ENCODE data around the gene ATXN1. TPM values are rescaled to one million over a fixed set of nuclear protein-coding genes. Genes with fewer than 3 reads are reported as not detected.

ATXN1 gene
- total RNA-seq, 1 donor: 45.3 TPM

- DNase-seq (ENCODE audit: low read depth): peak; percentile 98
- no peak overlapping the region for H3K4me3 ChIP-seq (ENCODE audit: low read depth, low read length)
- TF ChIP-seq CTCF (IDR thresholded peaks at IDR 0.05; ENCODE audit: insufficient read depth, low read depth, low read length): no peak
These were observed 358.7 kb downstream of the ATXN1 start for GRCh38 chr6:16402581-16402900.

DNA sequence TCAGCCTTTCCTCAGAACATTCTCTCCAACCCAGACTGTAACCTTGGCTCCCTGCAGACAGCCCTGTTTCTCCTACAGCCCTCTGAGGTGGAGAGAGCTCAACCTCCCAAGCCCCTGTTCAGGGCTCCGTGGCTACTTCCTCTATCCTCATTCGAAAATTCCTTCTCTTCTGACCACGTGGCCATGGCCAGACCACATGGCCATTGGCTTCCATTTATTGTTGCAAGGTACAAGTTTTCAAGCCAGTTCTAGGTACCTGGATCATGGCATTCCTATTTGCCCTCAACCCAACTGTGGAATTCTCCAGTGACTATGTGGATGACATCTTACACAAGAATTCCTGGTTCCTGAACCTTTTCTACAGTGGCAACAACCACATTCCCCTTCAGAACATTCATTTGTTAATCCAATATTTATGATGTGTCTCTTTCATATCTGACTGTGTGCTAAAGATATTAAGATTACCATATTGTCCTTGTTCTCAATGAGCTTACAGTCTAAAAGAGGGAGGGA, 361.0 kb downstream of the ATXN1 start:
- no peak for TF ChIP-seq CTCF (IDR thresholded peaks at IDR 0.05; ENCODE audit: insufficient read depth, low read depth, low read length)
- H3K4me3 ChIP-seq (ENCODE audit: low read depth, low read length): no peak overlapping the region
- DNase-seq (ENCODE audit: low read depth): no peak

- TF ChIP-seq CTCF (IDR thresholded peaks at IDR 0.05; ENCODE audit: insufficient read depth, low read depth, low read length): no peak
- H3K4me3 ChIP-seq (ENCODE audit: low read depth, low read length): no peak overlapping the region
- DNase-seq (ENCODE audit: low read depth): no peak
These were observed 361.6 kb downstream of the ATXN1 start for GRCh38 chr6:16399695-16400094.

- TF ChIP-seq CTCF (IDR thresholded peaks at IDR 0.05; ENCODE audit: insufficient read depth, low read depth, low read length): no peak
- no peak overlapping the region for H3K4me3 ChIP-seq (ENCODE audit: low read depth, low read length)
- no peak for DNase-seq (ENCODE audit: low read depth)
These were observed 362.1 kb downstream of the ATXN1 start for GRCh38 chr6:16399158-16399557.

GRCh38 chr6:16398587-16398986, 362.7 kb downstream of the ATXN1 start:
- no peak overlapping the region for H3K4me3 ChIP-seq (ENCODE audit: low read depth, low read length)
- DNase-seq (ENCODE audit: low read depth): peak; percentile 87
- TF ChIP-seq CTCF (IDR thresholded peaks at IDR 0.05; ENCODE audit: insufficient read depth, low read depth, low read length): no peak

DNA sequence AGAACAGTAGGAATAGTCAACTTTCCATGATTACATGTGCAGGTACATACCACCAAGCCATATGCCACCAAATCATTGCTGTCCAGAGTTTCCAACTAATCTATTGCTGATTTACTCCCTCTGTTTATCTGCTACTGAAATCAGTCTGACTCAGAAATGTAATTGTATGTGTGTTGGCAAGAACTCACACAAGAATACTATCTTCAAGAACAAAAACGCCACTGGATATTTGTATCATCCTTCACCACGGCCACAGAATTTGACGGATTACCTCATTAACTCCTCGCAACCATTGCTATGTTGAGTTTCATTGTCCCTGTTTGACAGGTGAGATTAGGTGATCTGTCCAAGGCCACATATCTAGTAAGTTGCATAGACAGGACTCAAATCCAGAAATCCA, 363.6 kb downstream of the ATXN1 start:
- H3K4me3 ChIP-seq (ENCODE audit: low read depth, low read length): no peak overlapping the region
- DNase-seq (ENCODE audit: low read depth): no peak
- no peak for TF ChIP-seq CTCF (IDR thresholded peaks at IDR 0.05; ENCODE audit: insufficient read depth, low read depth, low read length)
